ENCODE data around the gene AHSG. TPM values are rescaled to one million over a fixed set of nuclear protein-coding genes. Genes with fewer than 3 reads are reported as not detected.
A peak's percentile ranks its signal among the peaks of the same experiment; 100 is the strongest.
"Not testable (repeated sequence)": the region's sequence is repeated elsewhere in the genome, so short reads cannot be mapped to it uniquely, and the experiment has no call there.

Gene AHSG
- 10 to 100 TPM in 1 of 4 donors, 1 to 10 TPM in 1, under 1 TPM in 2; 0.26 to 69.3 (median 1.2) TPM for polyA plus RNA-seq (ENCODE audit: insufficient read length in 4 of 4)

GRCh38 chr3:186612721-186613636, at the start of gene AHSG:
TSS of gene AHSG (plus strand) at chr3:186613060. CDS start at chr3:186613142, 82 bp downstream.
- no peak for DNase-seq (ENCODE audit: low read depth in 4 of 4, low spot score in 3 of 4)

- DNase-seq (ENCODE audit: low read depth in 4 of 4, low spot score in 3 of 4) = no peak
Measured at GRCh38 chr3:186564586-186564985, 48.3 kb upstream of the AHSG start.

GRCh38 chr3:186566772-186567071, 46.1 kb upstream of the AHSG start:
- DNase-seq (ENCODE audit: low read depth in 4 of 4, low spot score in 3 of 4) = peak in 1 of 4 donors; percentile 14

GRCh38 chr3:186567072-186567921, 45.6 kb upstream of the AHSG start, which contains the start of gene TBCCD1:
TSS of gene TBCCD1 (minus strand) at chr3:186567339. CDS start at chr3:186564329, 3,010 bp downstream.
- DNase-seq (ENCODE audit: low read depth in 4 of 4, low spot score in 3 of 4) = peak; percentile 82 to 89 (median 86)

GRCh38 chr3:186569361-186569760, 43.5 kb upstream of the AHSG start:
- not testable (repeated sequence) for DNase-seq (ENCODE audit: low read depth in 4 of 4, low spot score in 3 of 4)

GRCh38 chr3:186569779-186570095, 43.1 kb upstream of the AHSG start:
- no peak for DNase-seq (ENCODE audit: low read depth in 4 of 4, low spot score in 3 of 4)

- peak; percentile 98 to 99 (median 99) for DNase-seq (ENCODE audit: low read depth in 4 of 4, low spot score in 3 of 4)
Measured at GRCh38 chr3:186570096-186570940, 42.5 kb upstream of the AHSG start, which contains the start of gene DNAJB11. TSS of gene DNAJB11 (plus strand) at chr3:186570720. CDS start at chr3:186570898, 178 bp downstream.

GRCh38 chr3:186570941-186571643, 41.8 kb upstream of the AHSG start:
- no peak for DNase-seq (ENCODE audit: low read depth in 4 of 4, low spot score in 3 of 4)

GRCh38 chr3:186571644-186572013, 41.2 kb upstream of the AHSG start:
- no peak for DNase-seq (ENCODE audit: low read depth in 4 of 4, low spot score in 3 of 4)

- DNase-seq (ENCODE audit: low read depth in 4 of 4, low spot score in 3 of 4) = no peak
Measured at GRCh38 chr3:186577521-186577920, 35.3 kb upstream of the AHSG start.

- no peak for DNase-seq (ENCODE audit: low read depth in 4 of 4, low spot score in 3 of 4)
Measured at GRCh38 chr3:186580785-186581184, 32.1 kb upstream of the AHSG start.

- no peak for DNase-seq (ENCODE audit: low read depth in 4 of 4, low spot score in 3 of 4)
Measured at GRCh38 chr3:186582541-186582940, 30.3 kb upstream of the AHSG start.

- no peak for DNase-seq (ENCODE audit: low read depth in 4 of 4, low spot score in 3 of 4)
Measured at GRCh38 chr3:186583831-186584230, 29.0 kb upstream of the AHSG start.

- not testable (repeated sequence) for DNase-seq (ENCODE audit: low read depth in 4 of 4, low spot score in 3 of 4)
Measured at GRCh38 chr3:186586245-186586644, 26.6 kb upstream of the AHSG start.

- DNase-seq (ENCODE audit: low read depth in 4 of 4, low spot score in 3 of 4) = no peak
Measured at GRCh38 chr3:186587183-186587582, 25.7 kb upstream of the AHSG start.

- DNase-seq (ENCODE audit: low read depth in 4 of 4, low spot score in 3 of 4) = no peak
Measured at GRCh38 chr3:186588632-186589031, 24.2 kb upstream of the AHSG start.

GRCh38 chr3:186589121-186589520, 23.7 kb upstream of the AHSG start:
- DNase-seq (ENCODE audit: low read depth in 4 of 4, low spot score in 3 of 4) = no peak

GRCh38 chr3:186589856-186590579, 22.8 kb upstream of the AHSG start:
- no peak for DNase-seq (ENCODE audit: low read depth in 4 of 4, low spot score in 3 of 4)

- DNase-seq (ENCODE audit: low read depth in 4 of 4, low spot score in 3 of 4) = no peak
Measured at GRCh38 chr3:186590580-186591295, 22.1 kb upstream of the AHSG start.
